ENCODE data around the gene FARP2.
"Not testable (repeated sequence)": the region's sequence is repeated elsewhere in the genome, so short reads cannot be mapped to it uniquely, and the experiment has no call there.

Gene FARP2, protein sequence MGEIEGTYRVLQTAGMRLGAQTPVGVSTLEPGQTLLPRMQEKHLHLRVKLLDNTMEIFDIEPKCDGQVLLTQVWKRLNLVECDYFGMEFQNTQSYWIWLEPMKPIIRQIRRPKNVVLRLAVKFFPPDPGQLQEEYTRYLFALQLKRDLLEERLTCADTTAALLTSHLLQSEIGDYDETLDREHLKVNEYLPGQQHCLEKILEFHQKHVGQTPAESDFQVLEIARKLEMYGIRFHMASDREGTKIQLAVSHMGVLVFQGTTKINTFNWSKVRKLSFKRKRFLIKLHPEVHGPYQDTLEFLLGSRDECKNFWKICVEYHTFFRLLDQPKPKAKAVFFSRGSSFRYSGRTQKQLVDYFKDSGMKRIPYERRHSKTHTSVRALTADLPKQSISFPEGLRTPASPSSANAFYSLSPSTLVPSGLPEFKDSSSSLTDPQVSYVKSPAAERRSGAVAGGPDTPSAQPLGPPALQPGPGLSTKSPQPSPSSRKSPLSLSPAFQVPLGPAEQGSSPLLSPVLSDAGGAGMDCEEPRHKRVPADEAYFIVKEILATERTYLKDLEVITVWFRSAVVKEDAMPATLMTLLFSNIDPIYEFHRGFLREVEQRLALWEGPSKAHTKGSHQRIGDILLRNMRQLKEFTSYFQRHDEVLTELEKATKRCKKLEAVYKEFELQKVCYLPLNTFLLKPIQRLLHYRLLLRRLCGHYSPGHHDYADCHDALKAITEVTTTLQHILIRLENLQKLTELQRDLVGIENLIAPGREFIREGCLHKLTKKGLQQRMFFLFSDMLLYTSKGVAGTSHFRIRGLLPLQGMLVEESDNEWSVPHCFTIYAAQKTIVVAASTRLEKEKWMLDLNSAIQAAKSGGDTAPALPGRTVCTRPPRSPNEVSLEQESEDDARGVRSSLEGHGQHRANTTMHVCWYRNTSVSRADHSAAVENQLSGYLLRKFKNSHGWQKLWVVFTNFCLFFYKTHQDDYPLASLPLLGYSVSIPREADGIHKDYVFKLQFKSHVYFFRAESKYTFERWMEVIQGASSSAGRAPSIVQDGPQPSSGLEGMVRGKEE

DNA sequence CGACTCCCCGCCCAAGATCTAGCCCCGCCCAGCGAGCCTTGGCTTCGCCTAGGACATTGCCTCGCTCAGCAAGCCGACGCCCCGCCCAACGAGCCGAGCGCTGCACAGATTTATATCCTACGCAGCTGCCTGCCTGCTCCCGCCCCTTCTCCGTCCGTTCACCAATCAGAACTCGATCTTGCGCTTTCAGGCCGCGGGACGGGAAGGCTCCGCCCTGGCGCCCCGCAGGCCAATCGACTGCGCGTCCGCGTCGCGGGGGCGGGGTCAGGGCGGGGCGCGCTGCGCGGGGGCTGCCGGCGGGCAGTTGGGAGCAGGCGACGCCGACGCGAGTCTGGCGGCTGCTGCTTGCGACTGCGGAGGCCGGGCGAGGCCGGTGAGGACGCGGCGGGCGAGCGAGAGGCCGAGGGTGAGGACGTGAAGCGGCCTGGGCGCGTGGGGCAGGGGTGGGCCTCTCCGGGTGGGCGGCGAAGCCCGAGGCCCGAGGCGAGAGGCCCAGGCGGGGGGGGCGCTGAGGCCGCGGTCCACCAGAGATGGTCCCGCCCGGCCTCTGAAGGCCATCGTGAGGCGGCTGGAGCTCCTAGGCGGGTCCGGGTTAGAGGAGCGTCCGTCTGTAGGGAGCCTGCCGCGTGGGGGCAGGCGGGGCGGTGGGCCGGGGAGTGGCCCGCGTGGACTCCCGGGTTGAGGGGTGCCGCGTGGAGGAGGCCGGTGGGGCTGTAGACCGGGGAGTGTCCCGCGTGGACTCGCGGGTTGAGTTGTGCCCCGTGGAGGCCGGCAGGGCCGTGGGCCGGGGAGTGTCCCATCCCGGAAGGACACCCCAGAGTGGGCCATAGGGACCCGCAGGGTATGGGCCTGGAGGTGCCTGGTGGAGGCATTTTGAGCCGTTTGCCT lies at the start of gene FARP2:
FARP2 (plus strand) TSS at position 303 of the 888 bp plus-strand sequence. CDS start 16,823 bp downstream, outside the sequence.
- peak; percentile 91 for DNase-seq

DNA sequence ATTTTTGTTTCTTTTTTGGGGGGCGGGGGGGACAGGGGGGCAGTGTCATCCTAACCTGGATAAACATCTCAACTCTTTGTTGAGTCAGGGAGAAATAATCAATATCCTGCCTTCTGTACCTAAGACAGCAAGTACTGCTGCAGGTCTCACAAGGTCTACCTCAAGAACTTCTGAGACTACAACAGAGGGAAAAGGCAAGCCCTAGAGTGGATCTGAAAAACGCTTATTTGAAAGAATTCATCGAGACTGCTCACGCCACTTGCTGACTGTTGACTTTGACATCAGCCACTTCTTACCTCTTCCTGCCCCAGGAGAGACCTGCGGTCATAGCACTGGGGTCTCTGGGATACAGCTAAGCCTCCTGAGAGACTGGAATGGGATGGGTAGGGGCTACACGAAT lies 49.0 kb upstream of the FARP2 start:
- no peak for DNase-seq

DNA sequence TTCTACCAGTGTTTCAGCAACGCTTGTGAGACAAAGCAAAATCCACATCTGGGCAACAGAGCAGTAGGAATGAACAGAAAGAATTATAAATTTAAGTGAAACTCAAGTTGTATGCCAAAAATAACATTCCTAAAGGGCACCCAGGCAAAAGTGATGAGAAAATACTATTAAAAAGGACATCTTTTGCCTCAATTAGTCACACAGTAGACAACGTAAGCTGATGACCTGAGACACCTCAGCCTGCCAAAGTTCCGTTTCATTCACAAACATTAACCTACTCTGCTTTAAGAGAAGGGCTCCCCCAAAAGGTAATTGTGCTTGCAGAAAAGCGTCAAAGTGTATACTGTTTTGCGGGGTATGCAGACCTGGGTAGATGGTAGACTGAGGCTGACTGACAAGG lies 47.8 kb upstream of the FARP2 start:
- DNase-seq, result no peak

DNA sequence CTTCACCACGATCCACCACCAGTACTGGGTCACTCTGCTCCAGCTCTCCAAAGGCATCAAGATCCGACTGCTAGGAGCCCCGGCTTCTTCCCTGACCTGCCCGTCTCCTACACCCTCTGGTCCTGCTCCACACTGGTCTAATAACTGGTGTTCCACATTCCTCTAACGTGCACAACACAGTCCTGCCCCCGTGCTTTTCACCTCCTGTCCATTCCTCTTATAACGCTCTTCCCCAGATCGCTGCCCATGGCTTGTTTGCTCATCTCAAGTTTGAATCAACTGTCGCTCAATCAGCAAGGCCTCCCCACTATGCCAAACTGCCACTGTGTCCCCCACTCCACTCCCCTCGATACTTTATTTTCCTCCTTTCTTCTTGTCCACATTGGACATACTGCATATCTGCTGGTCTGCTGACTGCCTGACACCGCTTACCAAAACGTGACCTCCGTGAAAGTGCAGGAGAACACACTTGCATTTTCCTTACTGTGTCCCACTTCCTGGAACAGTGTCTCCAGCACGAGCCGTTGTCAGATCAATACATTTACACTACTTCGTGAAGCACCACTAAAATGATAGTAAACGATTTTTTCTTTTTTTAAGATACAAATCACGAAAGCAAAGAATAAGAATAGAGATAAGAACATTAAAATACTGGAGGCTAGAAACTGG lies 47.1 kb upstream of the FARP2 start:
- DNase-seq, result no peak

DNA sequence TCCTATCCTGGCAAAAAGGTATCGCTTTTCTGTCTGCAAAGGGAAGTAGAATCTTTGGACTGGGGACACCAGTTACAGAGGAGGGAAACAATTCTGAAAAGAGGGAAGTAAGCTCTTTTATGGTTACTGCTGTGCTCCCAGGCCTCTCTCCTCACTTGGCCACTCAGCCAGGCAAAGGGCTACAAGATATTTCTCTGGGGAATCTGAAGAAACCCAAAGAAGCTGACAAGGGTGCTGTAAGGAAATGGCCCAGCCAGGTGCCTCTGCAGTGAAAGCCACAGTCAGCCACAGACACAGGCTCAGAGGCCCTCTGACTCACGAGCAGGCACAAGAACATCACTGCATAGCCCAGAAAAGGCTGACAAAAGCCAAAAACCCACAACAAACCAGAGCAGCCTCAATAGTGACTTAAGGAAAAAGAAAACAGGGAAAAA lies 46.4 kb upstream of the FARP2 start:
- no peak for DNase-seq

DNA sequence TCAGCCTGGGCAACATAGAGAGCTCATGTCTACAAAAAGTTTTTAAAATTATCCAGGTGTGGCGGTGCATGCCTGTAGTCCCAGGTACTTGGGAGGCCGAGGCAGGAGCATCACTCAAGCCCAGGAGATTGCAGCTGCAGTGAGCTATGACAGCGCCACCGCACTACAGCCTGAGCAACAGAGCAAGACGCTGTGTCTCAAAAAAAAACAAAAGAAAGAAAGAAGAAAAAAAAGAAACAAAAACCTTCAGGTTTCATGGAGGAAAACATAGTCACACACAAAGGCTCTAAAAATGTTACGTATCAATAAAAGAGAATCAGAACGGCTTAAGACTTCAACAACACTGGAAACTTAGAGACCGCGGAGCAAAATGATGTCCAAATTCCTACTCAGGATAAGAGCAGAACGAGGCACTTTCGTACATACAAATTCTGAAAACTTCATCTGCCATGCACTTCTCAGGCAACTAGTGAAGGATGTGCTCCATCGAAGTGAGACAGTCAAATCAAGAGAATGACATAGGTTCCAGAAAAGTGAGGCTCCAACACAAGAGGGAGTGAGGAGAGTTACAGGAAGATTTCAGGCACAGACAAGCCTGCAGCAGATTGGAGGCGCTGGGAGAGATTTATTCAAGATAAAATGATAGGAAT lies 45.0 kb upstream of the FARP2 start:
- no peak for DNase-seq

DNA sequence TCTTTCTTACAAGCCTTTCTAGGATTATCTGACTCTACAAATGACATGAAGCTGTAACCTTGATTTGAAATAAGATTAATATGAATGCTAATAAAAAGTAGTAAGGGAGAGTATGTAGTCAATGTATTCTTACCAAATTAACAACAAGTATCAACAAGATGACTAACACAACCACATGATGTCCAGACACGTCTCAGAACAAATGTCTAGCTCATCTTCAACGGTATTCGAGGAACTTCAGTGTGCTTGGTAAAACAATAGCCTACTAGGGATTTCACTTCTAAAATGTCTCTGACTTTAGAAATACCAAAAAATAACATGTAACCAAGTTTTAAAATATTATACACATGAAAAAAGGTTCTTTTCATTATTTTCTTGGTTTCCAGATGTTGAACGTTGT lies 44.0 kb upstream of the FARP2 start:
- no peak for DNase-seq

DNA sequence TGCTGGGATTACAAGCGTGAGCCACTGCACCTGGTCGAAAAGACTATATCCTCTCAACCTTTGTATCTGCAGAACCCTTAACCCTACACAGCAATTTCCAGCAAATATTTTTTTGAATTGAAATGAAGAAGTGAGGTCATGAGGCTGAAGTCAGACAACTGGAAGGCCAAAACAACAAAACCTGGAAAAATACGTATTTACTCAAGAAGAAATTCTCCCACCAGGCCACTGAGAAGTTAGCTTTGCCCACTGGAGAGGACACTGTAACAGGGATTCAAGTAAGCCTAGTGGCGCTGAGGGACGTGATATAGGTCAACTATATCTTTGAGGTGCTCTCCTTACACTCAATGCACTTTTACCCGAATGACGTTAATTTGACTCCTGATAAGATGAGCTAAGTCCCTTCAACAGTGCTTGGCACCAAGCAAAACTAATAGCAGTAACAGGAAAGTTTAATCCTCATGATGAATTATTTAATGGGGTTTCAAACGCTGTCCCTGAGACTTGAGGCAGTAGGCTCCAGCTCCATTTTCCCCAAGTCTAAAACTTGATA lies 42.5 kb upstream of the FARP2 start:
- DNase-seq, result no peak

DNA sequence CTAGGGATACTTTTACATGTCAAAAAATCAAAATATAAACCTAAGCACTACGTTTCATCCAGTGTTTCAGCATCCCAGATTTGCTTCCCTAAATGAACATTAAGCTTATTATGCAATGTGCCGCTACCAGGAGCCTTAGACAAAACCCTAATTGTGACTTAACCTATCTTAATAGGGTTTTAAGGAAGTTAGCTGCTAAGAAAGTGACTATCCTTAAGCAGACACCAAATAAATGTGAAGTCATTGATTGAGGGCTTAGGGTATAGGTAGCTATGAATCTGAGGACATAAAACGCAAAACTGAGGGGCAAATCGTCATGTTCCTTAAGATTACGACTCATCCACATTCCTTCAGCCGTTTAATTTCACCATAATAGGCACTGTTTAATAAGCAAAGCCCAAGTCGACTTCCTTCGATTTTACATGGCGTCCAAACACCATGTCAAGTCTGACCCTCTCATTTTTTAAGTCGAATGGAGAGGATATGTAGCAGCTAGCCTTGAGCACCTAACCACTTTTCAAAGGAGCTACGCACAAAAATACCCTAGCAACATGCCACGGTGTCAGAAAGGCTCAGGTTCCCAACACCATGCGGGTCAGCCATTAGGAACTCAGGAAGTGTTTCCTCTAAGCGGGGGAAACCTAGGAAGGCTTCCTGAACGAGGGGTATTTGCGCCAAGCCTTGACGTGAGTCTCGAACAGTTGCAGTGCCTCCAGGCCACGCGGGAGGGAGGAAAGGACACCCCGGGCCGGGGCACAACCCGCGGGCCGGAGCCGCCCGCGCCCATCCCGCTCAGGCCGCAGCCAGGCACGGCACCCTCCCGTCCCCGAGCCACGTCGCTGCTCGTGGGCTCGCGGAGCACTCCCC lies 41.6 kb upstream of the FARP2 start:
- peak; percentile 9 for DNase-seq

DNA sequence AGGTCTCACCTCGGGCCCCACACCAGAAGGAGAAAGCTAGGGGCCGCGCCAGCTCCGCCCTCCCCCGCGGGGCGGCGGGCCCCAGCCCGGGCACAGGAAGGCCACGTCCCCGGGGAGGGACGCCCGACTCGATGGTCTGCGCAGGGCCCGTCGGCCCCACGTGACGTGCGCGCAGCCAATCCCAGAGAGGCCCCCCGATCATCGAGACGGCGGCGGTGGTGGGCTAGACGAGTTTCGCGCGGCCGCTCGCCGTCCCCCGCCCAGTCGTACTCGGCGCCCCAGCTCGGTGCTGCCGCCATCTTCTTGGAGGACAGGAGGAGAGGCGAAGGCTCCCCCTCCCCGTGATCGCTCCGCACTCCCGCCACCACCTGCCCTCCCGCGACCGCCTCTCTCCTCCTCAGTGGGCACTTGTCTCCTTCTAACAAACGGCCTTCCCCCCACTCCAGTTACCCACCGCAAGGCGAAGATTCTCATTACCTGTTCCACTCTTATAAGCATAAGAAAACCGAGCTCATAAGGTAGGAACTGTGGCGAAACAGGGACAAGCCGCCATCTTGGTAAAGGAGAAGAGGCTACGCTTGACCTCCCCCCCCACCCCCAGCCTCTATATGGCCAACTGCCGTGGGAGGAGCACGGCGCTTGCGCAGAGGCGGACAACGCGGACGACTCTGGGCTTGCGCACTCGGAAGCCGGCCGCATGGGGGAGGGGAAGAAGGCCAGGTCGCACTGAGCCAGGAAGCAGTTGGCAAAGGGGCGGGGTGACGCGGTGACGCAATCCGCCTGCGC lies 40.8 kb upstream of the FARP2 start, which contains the start of gene HDLBP:
HDLBP (minus strand) TSS at position 580 of the 786 bp plus-strand sequence. CDS start 48,803 bp downstream, outside the sequence.
- peak; percentile 90 for DNase-seq

DNA sequence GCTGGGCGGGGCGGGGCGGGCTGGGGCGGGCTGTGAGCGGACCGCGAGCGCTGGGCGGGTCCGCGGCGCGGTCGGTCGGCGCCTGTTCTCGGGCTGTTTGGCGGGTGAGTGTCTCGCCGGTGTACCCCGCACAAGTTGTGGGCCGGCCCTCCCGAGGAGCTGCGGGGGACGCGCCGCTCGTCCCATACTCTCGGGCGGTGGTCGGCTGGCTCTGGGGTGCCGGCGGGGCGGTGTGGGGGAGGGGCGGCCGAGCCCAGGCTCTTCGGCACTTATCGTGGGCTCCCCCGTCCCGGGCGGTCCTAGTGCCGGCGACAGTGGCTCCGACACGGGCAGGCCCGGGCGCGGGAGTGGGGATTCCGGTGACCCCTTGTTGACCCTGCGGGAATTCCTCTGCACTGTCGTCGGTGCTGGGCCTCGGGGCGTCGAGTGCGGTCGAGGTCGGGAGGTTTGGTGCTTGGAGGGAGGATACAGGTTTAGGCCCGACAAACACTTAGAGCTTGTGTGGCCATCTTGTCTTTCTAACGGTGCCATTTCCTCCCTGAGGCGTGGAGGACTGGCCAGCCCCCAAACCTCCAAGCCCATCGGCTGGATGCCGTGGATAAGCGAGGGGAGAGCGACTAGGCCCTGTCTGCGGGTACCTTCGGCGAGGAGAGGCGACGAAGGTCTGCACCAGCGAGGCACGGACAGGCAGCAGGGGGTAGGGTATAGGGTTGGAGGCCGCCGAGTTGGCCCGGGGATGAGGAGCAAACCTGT lies 40.0 kb upstream of the FARP2 start, which contains the start of gene SEPTIN2:
SEPTIN2 (plus strand) TSS at position 47 of the 753 bp plus-strand sequence. CDS start 8,308 bp downstream, outside the sequence.
- DNase-seq, result no peak

DNA sequence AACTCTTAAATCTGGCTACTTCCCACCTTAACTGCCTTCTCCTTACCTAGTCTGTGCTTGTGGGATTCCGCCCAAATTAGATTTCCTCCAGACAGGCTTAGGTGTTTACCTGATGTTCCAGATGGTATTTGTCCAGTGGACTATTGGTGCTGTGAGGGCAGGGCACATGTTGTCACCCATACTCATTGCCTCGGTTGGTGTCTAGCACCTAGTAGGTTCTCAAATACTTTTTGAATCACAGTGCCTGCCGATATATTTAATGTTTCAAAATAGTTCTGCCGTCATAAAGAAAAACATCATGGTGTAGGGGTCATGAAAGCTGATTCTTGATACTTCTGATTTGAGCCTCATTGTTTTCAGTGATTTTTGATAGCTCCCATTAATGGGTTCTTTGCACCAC lies 39.3 kb upstream of the FARP2 start:
- DNase-seq, result no peak

DNA sequence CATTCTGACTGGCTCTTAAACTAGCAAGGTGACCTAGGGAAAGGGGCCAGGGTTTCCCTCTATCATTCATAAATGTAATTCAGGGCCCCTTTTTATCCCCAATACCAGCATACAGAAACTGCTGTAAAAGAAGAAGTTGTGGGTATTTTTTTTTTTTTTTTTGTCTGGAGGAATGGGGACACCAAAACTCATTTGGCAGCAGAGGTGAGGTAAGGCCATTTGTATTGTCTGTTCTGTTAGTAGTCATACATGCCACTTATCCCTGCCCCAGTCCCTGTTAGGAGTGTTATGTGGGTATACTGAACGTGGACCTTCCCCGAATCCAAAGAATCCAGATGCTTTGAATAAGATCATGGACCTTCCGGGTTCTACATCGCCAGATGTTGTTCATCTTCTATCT lies 38.7 kb upstream of the FARP2 start:
- DNase-seq, result no peak

DNA sequence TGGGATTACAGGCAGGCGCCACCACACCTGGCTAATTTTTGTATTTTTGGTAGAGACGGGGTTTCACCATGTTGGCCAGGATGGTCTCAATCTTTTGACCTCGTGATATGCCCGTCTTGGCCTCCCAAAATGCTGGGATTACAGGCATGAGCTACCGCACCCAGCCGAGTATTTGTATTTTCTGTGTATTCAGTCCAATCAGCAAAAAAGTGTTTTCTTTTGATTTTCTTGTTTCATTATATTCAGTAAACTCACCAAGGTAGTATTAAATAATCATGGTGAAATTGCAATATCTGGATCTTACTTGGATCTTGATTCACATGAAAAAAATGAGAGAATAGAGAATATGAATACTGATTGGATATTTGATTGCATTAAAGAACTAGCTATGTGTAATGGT lies 37.3 kb upstream of the FARP2 start:
- not testable (repeated sequence) for DNase-seq

DNA sequence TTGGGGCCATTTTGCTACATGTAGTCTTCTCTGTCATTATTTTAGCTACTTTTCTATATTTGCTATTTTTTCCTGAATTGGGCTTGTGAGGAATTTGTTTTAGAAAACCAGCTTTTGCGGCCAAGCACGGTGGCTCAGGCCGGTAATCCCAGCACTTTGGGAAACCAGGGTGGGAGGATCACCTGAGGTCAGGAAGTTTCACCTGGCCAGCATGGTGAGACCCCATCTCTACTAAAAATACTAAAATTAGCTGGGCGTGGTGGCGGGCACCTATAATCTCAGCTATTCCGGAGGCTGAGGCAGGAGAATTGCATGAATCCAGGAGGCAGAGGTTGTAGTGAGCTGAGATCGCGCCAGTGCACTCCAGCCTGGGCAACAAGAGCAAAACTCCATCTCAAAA lies 35.7 kb upstream of the FARP2 start:
- DNase-seq, result no peak

DNA sequence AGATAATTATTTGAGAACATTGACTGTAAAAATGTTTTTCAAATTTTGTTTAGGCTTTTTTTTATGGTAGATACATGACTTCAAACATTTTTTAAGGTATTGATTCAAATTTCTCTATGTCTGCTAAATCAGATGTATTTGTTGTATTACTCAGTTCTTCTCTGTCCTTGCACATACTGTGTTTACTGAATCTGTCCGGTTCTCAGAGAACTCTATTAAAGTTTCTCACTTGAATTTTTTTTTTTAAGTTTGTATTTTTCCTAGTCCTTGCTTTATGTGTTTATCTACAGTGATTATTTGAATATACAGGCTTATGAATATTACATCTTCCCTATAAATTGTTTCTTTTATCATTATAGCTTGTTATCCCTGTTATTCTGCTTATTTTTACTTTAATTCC lies 35.1 kb upstream of the FARP2 start:
- DNase-seq, result no peak

DNA sequence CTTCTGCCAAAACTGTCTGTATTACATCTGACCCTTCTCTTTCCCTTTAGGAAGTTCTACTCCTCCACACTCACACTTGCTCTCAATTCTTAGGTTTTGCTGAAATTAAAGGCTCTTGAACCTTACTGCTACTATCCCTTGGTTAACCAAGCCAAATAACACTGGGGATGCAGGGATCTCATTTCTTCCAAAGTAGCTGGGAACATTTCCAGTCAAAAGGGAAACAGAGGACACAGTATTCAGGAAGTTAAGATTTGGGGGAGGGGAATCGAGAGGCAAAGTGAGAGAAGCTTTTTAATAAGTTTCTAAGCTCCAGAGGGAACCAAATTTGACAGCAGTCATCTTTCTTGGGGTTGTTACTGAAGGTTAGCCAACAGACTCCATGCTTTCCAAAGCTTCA lies 34.2 kb upstream of the FARP2 start:
- no peak for DNase-seq

DNA sequence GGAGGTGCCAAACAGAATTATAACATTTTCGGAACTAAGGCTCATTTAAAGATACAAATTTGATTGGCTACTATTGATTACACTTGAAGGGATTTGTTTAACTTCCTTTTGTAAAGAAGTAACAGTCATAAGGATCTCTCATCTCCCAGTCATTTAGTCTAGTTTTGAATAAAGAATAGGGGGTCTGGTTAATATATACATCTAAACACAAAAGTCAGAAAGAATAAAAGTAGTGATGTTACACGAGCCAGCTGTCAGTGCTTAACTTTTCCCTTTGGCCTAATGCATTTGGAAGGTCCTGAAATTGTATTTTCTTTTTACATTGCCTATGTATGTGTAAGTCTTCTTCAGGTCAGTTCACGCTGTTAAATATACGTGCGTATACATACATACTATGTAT lies 32.3 kb upstream of the FARP2 start:
- DNase-seq, result no peak

All from NCI-H2081 treated with DMSO at 0.1 percent for 48 hours (cell line).